Memory B cell (primary cell): ENCODE results near the gene RNASEH2C.
"Not testable (repeated sequence)": the region's sequence is repeated elsewhere in the genome, so short reads cannot be mapped to it uniquely, and the experiment has no call there.

Source experiments
- ATAC-seq: fragments of 150-1000 bp; cut with Tn5 transposase; 2 replicates; pipeline ENCODE4 v1.10.0; 2021; ENCODE audit warnings: low read depth, mild to moderate bottlenecking, moderate library complexity
- DNase-seq, 2 donors: peaks; one replicate each; pipeline ENCODE4 v3.0.0; 2022; ENCODE audit warnings: low spot score in 2 of 2
- H3K27ac Mint-ChIP-seq: one replicate; pipeline ENCODE4 v1.8.0; 2022; ENCODE audit warnings: mild to moderate bottlenecking, moderate library complexity, mixed read lengths
- H3K27me3 Mint-ChIP-seq: one replicate; pipeline ENCODE4 v1.8.0; 2022; ENCODE audit warnings: mixed read lengths
- H3K36me3 Mint-ChIP-seq: one replicate; pipeline ENCODE4 v1.8.0; 2022; ENCODE audit warnings: mild to moderate bottlenecking, mixed read lengths
- H3K4me1 Mint-ChIP-seq: one replicate; pipeline ENCODE4 v1.8.0; 2022; ENCODE audit warnings: mixed read lengths
- H3K4me3 Mint-ChIP-seq: one replicate; pipeline ENCODE4 v1.8.0; 2022; ENCODE audit warnings: mild to moderate bottlenecking, moderate library complexity, mixed read lengths
- H3K9me3 Mint-ChIP-seq: one replicate; pipeline ENCODE4 v1.8.0; 2022; ENCODE audit warnings: mixed read lengths

RNASEH2C gene

DNA sequence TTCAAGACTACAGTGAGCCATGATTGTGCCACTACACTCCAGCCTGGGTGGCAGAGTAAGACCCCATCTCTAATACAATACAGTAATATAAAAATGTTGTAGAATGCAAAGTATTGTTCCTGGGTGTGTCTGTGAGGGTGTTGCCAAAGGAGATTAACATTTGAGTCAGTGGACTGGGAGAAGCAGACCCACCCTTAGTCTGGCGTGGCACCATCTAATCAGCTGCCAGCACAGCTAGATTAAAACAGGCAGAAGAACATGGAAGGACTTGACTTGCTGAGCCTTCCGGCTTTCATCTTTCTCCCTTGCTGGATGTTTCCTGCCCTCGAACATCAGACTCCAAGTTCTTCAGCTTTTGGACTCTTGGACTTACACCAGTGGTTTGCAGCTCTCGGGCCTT is 14.5 kb upstream of the RNASEH2C start:
- H3K9me3 Mint-ChIP-seq, H3K27ac Mint-ChIP-seq, H3K4me1 Mint-ChIP-seq, ATAC-seq, H3K27me3 Mint-ChIP-seq, H3K36me3 Mint-ChIP-seq, DNase-seq, H3K4me3 Mint-ChIP-seq: not testable (repeated sequence)

DNA sequence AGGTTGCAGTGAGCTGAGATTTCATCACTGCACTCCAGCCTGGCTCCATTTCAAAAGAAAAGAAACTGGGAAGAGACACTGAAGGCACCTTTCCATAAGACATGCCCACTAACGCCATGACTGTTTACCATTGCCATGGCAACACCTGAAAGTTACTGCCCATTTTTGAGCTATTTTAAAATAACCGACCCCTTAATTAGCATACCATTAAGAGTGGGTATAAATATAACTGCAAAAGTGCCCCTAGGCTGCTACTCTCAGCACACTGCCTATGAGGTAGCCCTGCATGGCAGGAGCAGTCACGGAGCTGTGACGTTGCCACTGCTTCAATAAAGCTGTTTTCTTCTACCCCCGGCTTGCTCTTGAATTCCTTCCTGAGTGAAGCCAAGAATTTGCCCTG is 9.9 kb upstream of the RNASEH2C start:
- Mint-ChIP-seq H3K27me3 (peaks cover 12% of the 10 kb centered on the region), H3K27ac (no peak overlapping the region), H3K36me3 (no peaks in the 10 kb centered on the region), H3K4me1 (no peaks in the 10 kb centered on the region), H3K4me3 (no peak overlapping the region), H3K9me3 (no peaks in the 10 kb centered on the region)
- DNase-seq = no peak
- ATAC-seq = no peak

DNA sequence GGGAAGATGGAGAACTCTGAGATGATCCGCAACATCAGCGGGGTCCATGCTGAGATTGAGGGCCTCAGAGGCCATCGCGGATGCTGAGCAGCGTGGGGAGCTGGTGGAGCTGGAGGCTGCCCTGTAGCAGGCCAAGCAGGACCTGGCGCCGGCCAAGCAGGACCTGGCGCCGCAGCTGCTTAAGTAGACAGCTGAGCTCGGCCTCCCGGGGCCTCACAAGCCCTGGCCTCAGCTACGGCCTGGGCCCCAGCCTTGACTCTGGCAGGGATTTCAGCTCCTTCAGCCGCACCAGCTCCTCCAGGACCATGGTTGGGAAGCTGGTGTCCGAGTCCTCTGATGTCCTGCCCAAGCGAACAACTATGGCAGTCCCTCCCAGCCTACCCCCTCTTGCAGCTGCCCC is 7.3 kb upstream of the RNASEH2C start:
- H3K27ac Mint-ChIP-seq = no peak overlapping the region
- no peak for DNase-seq
- H3K27me3 Mint-ChIP-seq = peaks cover 10% of the 10 kb centered on the region
- H3K4me3 Mint-ChIP-seq = no peak overlapping the region
- H3K9me3 Mint-ChIP-seq = no peaks in the 10 kb centered on the region
- no peaks in the 10 kb centered on the region for H3K36me3 Mint-ChIP-seq
- no peak for ATAC-seq
- H3K4me1 Mint-ChIP-seq = no peaks in the 10 kb centered on the region

DNA sequence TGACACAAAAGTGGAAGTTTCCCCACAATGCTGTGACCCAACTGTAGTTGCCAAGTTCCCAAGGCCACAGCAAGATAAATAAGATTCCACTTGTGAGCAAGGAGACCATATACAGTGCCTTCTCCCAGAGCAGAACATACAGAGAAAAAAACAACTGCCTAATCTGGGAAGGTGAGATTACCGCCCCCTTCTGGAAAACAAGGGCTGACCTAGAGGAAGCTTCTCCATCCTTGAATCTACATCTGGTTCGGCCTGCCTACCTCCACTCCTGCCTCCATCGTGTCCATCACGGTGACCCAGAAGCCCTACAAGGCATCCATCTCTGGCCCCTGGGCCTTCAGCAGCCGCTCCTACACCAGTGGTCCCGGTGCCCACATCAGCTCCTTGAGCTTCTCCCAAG is 6.1 kb upstream of the RNASEH2C start:
- H3K27me3 Mint-ChIP-seq = peaks cover 7% of the 10 kb centered on the region
- no peaks in the 10 kb centered on the region for H3K36me3 Mint-ChIP-seq
- ATAC-seq (no peak), DNase-seq (no peak)
- H3K4me1 Mint-ChIP-seq = no peaks in the 10 kb centered on the region
- H3K4me3 Mint-ChIP-seq = no peak overlapping the region
- H3K27ac Mint-ChIP-seq = no peak overlapping the region
- no peaks in the 10 kb centered on the region for H3K9me3 Mint-ChIP-seq

DNA sequence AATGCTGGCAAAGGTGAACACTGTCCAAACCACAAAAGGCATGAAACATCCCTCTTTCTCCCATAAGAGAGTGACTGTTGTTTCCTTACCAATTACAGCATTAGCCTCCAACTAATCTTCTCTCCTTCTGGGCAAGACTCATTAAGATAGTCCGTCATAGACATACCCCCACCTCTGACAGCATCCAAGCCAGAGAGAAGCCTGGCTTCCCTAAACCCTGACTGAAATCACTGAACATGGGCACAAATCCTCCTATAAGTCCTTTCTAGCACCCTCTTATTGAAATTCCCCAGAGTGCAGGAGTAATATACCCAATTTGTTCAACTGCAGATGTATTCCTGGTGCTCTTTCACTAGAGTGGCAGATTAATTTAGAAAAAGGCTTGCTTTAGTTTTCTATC is 1.7 kb upstream of the RNASEH2C start:
- H3K4me3 Mint-ChIP-seq = no peak overlapping the region
- peaks cover 17% of the 10 kb centered on the region for H3K4me1 Mint-ChIP-seq
- ATAC-seq (no peak), DNase-seq (no peak)
- no peaks in the 10 kb centered on the region for H3K9me3 Mint-ChIP-seq
- peaks cover 1% of the 10 kb centered on the region for H3K27me3 Mint-ChIP-seq
- H3K27ac Mint-ChIP-seq = no peak overlapping the region
- H3K36me3 Mint-ChIP-seq = peaks cover 4% of the 10 kb centered on the region

DNA sequence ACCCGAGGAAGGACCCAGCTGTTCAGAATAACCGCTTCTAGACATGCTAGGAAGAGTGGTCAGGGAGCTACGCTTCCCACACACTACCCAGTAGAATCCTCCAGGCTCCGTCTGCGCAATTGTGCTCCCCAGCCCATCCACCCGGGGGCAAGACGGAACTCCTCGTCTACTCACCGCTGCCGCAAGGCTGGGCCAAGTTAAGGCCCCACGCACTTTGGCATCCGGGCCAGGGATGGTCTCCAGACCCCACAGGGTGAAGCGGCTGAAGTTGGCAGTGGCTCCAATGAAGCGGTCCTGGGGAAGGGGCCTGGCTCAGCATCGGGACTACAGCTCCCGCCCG is 757 bp downstream of the RNASEH2C start:
- H3K27me3 Mint-ChIP-seq = no peaks in the 10 kb centered on the region
- peaks cover 23% of the 10 kb centered on the region for H3K4me1 Mint-ChIP-seq
- DNase-seq (no peak), ATAC-seq (peak; percentile 5)
- no peaks in the 10 kb centered on the region for H3K9me3 Mint-ChIP-seq
- peak overlapping the region; percentile 95 for H3K4me3 Mint-ChIP-seq
- H3K36me3 Mint-ChIP-seq = peaks cover 15% of the 10 kb centered on the region
- H3K27ac Mint-ChIP-seq = peak overlapping the region; percentile 85

DNA sequence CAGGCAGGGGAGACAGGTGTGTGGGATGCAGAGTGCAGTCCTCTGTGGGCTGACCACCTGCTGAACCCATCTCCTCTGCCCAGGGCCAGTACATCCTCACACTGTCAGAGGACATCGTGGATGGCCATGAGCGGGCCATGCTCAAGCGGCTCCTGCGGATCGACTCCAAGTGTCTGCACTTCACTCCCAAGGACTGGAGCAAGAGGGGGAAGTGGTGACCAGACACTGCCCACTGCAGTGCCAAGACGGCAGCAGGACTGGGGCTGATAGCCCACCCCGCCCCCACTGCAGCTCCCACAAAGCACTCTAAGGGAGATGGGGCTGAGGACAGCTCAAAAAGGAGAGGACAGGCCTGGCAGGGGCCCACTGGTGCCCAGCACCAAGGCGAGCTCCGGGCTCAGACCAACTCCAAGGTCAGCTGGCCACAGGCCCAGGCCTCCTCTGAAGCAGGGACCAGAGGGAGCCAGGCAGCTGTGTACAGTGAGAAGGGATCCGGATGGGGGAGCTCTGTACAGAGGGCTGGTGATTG is 1.6 kb downstream of the RNASEH2C start:
- no peaks in the 10 kb centered on the region for H3K9me3 Mint-ChIP-seq
- DNase-seq (no peak), ATAC-seq (no peak)
- H3K27ac Mint-ChIP-seq = no peak overlapping the region
- H3K27me3 Mint-ChIP-seq = no peaks in the 10 kb centered on the region
- peaks cover 21% of the 10 kb centered on the region for H3K36me3 Mint-ChIP-seq
- peaks cover 23% of the 10 kb centered on the region for H3K4me1 Mint-ChIP-seq
- H3K4me3 Mint-ChIP-seq = peak overlapping the region; percentile 95

DNA sequence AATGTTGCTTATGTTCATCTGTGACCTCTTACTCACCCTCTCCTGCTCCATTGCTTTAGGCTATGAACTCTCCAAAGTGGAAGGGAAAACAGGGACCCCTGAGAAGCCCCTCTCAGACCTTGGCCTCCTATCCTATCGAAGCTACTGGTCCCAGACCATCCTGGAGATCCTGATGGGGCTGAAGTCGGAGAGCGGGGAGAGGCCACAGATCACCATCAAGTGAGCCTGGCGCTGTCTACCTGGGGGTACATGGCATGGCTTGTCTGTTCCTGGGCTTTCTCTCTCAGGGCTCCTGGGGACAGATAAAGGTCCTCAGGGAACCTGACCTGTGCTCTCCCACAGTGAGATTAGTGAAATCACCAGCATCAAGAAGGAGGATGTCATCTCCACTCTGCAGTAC is 2.1 kb downstream of the RNASEH2C start:
- no peak overlapping the region for H3K27ac Mint-ChIP-seq
- no peaks in the 10 kb centered on the region for H3K9me3 Mint-ChIP-seq
- DNase-seq (no peak), ATAC-seq (no peak)
- peaks cover 23% of the 10 kb centered on the region for H3K36me3 Mint-ChIP-seq
- H3K4me3 Mint-ChIP-seq = peak overlapping the region; percentile 95
- peaks cover 26% of the 10 kb centered on the region for H3K4me1 Mint-ChIP-seq
- H3K27me3 Mint-ChIP-seq = no peaks in the 10 kb centered on the region

DNA sequence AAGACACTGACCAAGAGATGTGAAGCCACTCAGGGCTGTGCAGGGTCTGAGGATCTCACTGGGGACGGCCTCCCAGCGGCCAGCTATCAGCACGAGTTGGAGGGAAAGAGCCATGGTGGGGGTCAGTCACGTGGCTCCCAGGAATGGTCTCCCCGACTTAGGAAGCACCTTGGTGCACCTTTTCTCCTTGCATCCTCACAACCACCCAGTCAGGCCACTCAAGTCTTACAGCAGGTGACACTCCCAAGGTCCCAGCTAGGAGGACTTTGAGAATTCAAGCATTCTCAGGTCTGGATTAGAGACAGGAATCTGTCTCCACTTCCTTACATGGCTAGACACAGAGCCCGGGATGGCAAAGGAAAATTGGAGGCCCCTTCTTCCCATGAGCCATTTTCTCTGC is 2.7 kb downstream of the RNASEH2C start:
- Mint-ChIP-seq H3K4me3 (no peak overlapping the region), H3K27me3 (no peaks in the 10 kb centered on the region), H3K27ac (no peak overlapping the region), H3K9me3 (no peaks in the 10 kb centered on the region), H3K4me1 (peaks cover 26% of the 10 kb centered on the region), H3K36me3 (peaks cover 25% of the 10 kb centered on the region)
- no peak for DNase-seq
- ATAC-seq = no peak

DNA sequence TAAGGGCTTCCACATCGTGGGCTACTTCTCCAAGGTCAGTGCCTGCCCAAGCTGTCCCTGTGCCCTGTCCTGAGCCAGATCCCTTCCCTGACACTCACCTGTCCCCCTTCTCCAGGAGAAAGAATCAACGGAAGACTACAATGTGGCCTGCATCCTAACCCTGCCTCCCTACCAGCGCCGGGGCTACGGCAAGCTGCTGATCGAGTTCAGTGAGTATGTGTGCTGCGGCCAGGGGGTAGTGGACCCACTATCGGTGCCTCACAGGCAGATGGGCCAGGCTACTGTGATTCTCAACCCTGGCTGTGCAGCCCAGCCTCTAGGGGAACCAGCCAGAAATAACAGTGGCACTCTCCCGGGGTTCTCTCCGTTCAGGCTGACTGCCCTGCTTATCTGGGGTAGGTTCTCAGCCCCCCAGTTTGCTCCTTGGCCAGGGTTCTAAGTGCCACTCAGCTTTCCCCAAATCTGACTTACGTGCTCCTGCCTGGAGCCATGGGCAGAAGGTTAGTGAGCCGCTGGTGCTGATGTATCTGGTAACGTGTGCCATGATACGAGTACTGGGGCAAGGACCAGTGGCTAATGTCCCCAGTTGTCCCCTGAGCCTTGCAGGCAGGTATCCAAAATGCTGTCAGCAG is 3.7 kb downstream of the RNASEH2C start:
- no peak for ATAC-seq
- peaks cover 29% of the 10 kb centered on the region for H3K4me1 Mint-ChIP-seq
- H3K9me3 Mint-ChIP-seq = no peaks in the 10 kb centered on the region

DNA sequence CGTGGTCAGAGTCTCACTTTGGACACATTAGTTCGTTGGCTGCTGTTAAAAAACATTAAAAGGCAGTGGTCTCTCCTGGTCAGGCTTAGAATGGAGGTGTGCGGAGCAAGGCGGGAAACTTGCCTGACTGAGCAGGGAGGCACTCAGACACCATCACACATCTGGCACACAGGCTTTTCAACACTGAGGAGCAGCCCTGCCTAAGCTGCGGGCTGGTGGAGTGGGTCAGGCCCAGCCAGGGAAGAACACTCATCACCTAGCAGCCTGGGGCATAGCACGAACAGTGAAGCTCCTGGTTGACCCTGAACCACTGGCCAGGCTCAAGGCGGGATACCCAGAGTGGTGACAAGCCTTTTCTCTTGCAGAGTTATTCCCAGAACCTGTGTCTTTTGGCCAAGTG is 4.3 kb downstream of the RNASEH2C start:
- ATAC-seq (no peak), DNase-seq (no peak)
- peaks cover 25% of the 10 kb centered on the region for H3K36me3 Mint-ChIP-seq
- H3K27me3 Mint-ChIP-seq = no peaks in the 10 kb centered on the region
- no peaks in the 10 kb centered on the region for H3K9me3 Mint-ChIP-seq
- peaks cover 29% of the 10 kb centered on the region for H3K4me1 Mint-ChIP-seq
- no peak overlapping the region for H3K27ac Mint-ChIP-seq
- H3K4me3 Mint-ChIP-seq = no peak overlapping the region

More for the DNA sequence above, 3.7 kb downstream of the RNASEH2C start:
- H3K36me3 Mint-ChIP-seq = peaks cover 25% of the 10 kb centered on the region
- no peak overlapping the region for H3K27ac Mint-ChIP-seq
- no peak for DNase-seq
- no peak overlapping the region for H3K4me3 Mint-ChIP-seq
- no peaks in the 10 kb centered on the region for H3K27me3 Mint-ChIP-seq

DNA sequence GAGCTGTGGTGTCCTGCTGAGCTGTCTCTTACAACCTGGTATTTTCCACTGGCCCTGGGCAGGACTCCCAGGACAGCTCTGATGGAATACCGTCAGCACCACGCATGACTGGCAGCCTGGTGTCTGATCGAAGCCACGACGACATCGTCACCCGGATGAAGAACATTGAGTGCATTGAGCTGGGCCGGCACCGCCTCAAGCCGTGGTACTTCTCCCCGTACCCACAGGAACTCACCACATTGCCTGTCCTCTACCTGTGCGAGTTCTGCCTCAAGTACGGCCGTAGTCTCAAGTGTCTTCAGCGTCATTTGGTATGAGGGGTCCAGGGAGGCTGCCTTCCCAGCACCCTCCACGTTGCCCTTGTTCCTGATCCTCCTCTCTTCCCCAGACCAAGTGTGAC is 6.2 kb downstream of the RNASEH2C start:
- H3K4me1 Mint-ChIP-seq = peaks cover 27% of the 10 kb centered on the region

DNA sequence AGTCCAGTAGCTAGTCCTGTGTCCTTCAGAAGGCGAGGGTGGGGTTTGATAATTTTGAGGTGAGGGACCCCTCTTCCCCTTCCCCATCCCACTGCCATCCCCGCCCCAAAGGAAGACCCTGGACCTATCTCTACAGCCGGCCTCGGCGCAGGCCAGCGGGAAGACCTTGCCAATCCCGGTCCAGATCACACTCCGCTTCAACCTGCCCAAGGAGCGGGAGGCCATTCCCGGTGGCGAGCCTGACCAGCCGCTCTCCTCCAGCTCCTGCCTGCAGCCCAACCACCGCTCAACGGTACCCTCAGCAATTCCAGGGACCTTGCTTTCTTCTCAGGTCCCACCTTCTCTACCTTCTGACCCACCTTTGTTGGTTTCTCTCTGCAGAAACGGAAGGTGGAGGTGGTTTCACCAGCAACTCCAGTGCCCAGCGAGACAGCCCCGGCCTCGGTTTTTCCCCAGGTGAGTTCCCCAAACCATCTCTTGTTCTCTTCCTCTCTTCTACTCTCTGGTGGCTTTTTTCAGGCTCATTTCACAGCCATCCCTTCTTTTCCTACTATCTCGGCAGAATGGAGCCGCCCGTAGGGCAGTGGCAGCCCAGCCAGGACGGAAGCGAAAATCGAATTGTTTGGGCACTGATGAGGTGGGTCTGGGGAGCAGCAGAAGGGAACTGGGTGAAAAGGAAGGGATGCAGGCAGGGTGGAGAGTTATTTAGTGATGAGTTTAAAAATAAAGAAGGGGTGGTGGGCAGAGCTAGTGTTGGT is 7.2 kb downstream of the RNASEH2C start:
- Mint-ChIP-seq H3K27me3 (no peaks in the 10 kb centered on the region), H3K36me3 (peaks cover 25% of the 10 kb centered on the region), H3K4me1 (peaks cover 19% of the 10 kb centered on the region), H3K27ac (no peak overlapping the region), H3K4me3 (peak overlapping the region; percentile 52), H3K9me3 (no peaks in the 10 kb centered on the region)
- no peak for DNase-seq
- ATAC-seq = no peak

More for the DNA sequence above, 6.2 kb downstream of the RNASEH2C start:
- DNase-seq (no peak), ATAC-seq (no peak)
- Mint-ChIP-seq H3K27me3 (no peaks in the 10 kb centered on the region), H3K36me3 (peaks cover 25% of the 10 kb centered on the region), H3K9me3 (no peaks in the 10 kb centered on the region), H3K27ac (no peak overlapping the region), H3K4me3 (no peak overlapping the region)

DNA sequence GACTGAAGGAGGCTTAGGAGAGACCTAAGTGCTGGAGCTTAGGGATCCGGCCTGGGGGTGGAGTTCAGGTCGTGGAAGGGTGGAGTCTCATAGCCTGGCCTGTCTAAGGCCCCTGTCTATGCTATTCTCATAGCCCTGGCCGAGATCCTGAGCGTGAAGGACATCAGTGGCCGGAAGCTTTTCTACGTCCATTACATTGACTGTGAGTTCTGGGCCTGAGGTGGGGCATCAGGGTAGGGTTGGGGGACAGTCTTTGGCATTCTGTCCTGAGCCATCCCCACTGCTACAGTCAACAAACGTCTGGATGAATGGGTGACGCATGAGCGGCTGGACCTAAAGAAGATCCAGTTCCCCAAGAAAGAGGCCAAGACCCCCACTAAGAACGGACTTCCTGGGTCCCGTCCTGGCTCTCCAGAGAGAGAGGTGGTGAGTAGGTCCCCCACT is 7.9 kb downstream of the RNASEH2C start:
- H3K4me3 Mint-ChIP-seq = peak overlapping the region; percentile 92
- DNase-seq (no peak), ATAC-seq (no peak)
- peaks cover 25% of the 10 kb centered on the region for H3K36me3 Mint-ChIP-seq
- H3K27me3 Mint-ChIP-seq = no peaks in the 10 kb centered on the region
- peak overlapping the region; percentile 99 for H3K27ac Mint-ChIP-seq
- no peaks in the 10 kb centered on the region for H3K9me3 Mint-ChIP-seq
- peaks cover 15% of the 10 kb centered on the region for H3K4me1 Mint-ChIP-seq
